ENCODE data around the gene MAL.

DNA sequence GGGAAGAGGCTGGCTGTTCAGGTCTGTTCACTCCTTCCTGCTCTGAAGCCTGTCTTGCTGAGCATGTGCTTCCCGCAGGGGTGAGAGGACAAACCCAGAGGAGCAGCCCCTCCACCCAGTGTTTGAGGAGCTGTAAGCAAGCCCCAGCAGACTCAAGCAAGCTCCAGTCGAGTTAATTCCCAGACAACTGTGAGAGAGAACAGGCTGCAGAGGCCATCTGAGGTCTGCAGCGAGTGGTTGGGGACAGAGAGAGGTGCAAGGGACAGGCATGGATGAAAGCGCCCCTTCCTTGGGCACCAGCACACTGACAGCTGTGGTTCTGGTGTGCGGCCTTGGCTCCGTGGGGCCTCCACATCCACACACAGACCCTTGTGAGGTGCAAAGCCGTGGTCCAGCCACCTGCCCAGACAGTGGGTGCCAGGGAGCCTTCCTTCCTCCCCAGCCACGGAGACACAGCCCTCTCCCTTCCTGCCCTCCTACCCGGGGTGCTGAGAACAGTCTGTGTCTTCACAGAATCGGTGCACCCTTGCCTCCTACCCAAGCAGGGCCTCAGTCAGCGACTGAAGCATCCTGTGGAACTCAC lies 36.2 kb downstream of the MAL start:
- no peak for TF ChIP-seq CTCF (IDR thresholded peaks at IDR 0.05)
- no peak for TF ChIP-seq GABPA (IDR thresholded peaks at IDR 0.05; ENCODE audit: low read depth)
- no peak for TF ChIP-seq FOXM1 (IDR thresholded peaks at IDR 0.05; ENCODE audit: low read depth)
- no peak for TF ChIP-seq REST (IDR thresholded peaks at IDR 0.05; ENCODE audit: low read depth, low read length)
- TF ChIP-seq POLR2AphosphoS5 (IDR thresholded peaks at IDR 0.05; ENCODE audit: low read depth, low read length): no peak
- TF ChIP-seq PBX3 (IDR thresholded peaks at IDR 0.05): no peak

Data from SK-N-SH (cell line).